ENCODE data around the gene TRPV4.

GRCh38 chr12:109810954-109811623, 22.1 kb downstream of the TRPV4 start:
- no peak for TF ChIP-seq MLLT1 (IDR thresholded peaks at IDR 0.05)
- no peak for TF ChIP-seq MXI1 (IDR thresholded peaks at IDR 0.05; ENCODE audit: low read depth, low read length)
- no peak for TF ChIP-seq CTCF (IDR thresholded peaks at IDR 0.05 in 2 of 3, conservative IDR thresholded peaks at IDR 0.05 in 1 of 3; ENCODE audit: control insufficient read depth in 2 of 3, extremely low read depth in 1 of 3, insufficient read depth in 1 of 3, low read depth in 3 of 3, low read length in 3 of 3)
- TF ChIP-seq RFX5 (IDR thresholded peaks at IDR 0.05; ENCODE audit: low read depth, low read length), result no peak

Measured in GM12878 (cell line).